HCT116 (cell line): ENCODE results near the gene COL23A1.

Experiments
- POLR2A ChIP-seq: IDR thresholded peaks from 2 replicates; pipeline ENCODE4 v1.7.0; 2011; ENCODE audit warnings: borderline replicate concordance; ENCODE audit not compliant: insufficient read depth, insufficient read length; ENCODE audit errors: extremely low read depth
- POLR2AphosphoS5 ChIP-seq: IDR thresholded peaks from 2 replicates; pipeline ENCODE4 v1.6.1; 2011; ENCODE audit warnings: mild to moderate bottlenecking, low read depth, low read length, moderate library complexity
- ZFX ChIP-seq: fragments of 450-650 bp; IDR thresholded peaks from 2 replicates; pipeline ENCODE4 v1.6.1; 2017
- TF ChIP-seq, protein P1 (sequence below), 3 experiments: fragments of 200-600 bp in 1 of 3; sonication (generic) in 1 of 3; IDR thresholded peaks in 2 of 3; conservative IDR thresholded peaks in 1 of 3; 2 replicates each; pipeline ENCODE4 v1.5.1; 2012 to 2017; ENCODE audit warnings: low read depth in 2 of 3, low read length in 2 of 3, antibody characterized with exemption in 1 of 3, borderline replicate concordance in 1 of 3, control low read depth in 1 of 3, mild to moderate bottlenecking in 1 of 3, mixed read lengths in 1 of 3, mixed run types in 1 of 3, moderate library complexity in 1 of 3; ENCODE audit not compliant: insufficient read depth in 1 of 3
- TF ChIP-seq, protein P2 (sequence below): IDR thresholded peaks from 2 replicates; pipeline ENCODE4 v1.6.1; 2012

DNA sequence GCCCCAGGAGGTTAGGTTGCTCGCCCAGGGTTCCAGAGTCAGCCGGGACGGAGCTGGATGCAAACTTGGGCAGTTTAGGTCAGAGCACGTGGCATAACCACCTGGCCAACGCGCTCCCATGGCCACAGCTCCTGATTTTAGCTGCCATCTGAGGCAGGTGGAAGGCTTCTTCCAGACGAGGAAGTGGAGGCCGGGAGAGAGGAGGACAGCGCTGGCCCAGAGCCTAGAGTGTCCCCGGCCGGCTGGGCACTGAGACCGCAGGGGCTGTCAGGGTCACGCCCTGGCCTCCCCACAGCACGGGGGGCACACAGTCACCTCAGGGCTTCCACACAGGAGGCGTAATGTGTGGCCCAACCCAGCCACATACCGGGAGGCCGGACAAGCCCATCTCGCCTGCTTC, 341.4 kb downstream of the COL23A1 start:
- TF ChIP-seq POLR2AphosphoS5 (no peak), POLR2A (no peak), ZFX (no peak)
- TF ChIP-seq, protein P1, sequence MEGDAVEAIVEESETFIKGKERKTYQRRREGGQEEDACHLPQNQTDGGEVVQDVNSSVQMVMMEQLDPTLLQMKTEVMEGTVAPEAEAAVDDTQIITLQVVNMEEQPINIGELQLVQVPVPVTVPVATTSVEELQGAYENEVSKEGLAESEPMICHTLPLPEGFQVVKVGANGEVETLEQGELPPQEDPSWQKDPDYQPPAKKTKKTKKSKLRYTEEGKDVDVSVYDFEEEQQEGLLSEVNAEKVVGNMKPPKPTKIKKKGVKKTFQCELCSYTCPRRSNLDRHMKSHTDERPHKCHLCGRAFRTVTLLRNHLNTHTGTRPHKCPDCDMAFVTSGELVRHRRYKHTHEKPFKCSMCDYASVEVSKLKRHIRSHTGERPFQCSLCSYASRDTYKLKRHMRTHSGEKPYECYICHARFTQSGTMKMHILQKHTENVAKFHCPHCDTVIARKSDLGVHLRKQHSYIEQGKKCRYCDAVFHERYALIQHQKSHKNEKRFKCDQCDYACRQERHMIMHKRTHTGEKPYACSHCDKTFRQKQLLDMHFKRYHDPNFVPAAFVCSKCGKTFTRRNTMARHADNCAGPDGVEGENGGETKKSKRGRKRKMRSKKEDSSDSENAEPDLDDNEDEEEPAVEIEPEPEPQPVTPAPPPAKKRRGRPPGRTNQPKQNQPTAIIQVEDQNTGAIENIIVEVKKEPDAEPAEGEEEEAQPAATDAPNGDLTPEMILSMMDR (IDR thresholded peaks at IDR 0.05 in 2 of 3, conservative IDR thresholded peaks at IDR 0.05 in 1 of 3; ENCODE audit: borderline replicate concordance in 1 of 3, insufficient read depth in 1 of 3, low read depth in 2 of 3, low read length in 2 of 3) = no peak
- TF ChIP-seq, protein P2, sequence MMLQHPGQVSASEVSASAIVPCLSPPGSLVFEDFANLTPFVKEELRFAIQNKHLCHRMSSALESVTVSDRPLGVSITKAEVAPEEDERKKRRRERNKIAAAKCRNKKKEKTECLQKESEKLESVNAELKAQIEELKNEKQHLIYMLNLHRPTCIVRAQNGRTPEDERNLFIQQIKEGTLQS = no peak
